T follicular helper cell (primary cell): ENCODE results near the gene YIPF6.
"Not testable (repeated sequence)": the region's sequence is repeated elsewhere in the genome, so short reads cannot be mapped to it uniquely, and the experiment has no call there.

Source experiments
- DNase-seq: peaks from one replicate; pipeline ENCODE4 v3.0.0-alpha.2; 2020; ENCODE audit warnings: low read depth

Gene YIPF6

DNA sequence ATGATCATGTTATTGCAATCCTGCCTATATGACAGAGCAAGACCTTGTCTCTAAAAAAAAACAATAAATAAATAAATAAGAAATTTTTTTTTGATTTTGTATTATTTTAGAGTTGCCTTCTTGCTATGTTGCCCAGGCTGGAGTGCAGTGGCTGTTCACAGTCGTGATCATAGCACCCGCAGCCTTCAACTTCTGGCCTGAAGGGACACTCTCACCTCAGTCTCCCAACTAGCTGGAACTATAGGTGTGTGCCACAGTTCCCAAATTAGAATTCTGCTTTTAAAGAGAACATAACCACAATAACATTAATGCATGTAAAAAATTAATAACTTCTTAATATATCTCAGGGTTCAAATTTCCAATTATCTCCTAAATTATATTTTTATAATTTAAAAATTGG lies 7.8 kb downstream of the YIPF6 start:
- no peak for DNase-seq

DNA sequence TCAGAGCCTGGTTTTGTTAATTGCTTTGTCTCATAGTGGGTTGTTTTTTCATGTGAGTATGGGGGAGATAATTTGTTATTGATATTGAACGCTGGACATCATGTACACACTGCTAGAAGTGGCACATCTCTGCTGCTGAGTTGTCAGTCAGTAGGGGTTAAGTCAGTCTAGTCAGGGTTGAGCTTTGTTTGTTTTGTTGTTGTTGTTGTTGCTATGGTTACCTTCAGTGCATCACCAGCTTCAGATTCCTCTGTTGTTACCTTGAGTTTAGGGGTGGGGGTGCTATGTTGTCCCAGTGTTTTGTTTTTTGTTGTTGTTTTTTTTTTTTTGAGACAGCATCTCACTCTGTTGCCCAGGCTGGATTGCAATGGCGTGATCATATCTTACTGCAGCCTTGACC lies 9.9 kb downstream of the YIPF6 start:
- DNase-seq: no peak

DNA sequence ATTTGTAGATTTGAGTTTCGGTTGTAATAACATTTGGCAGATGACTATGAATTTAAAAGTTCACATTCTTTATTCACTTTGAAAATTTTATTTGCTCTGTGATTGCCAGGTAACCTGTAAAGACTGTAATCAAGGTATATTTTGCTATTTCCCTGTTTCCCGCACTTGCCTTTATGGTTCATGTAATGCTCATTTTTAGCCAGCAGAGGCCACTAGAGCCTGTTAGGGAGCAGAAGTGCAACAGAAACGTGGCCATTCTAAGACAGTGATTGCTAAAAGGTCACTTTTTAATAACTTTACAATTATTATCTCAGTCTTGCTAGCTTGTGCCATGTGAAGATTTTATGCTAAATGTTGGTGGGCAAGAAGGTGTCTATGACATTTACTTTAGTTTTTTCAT lies 12.4 kb downstream of the YIPF6 start:
- DNase-seq: no peak

DNA sequence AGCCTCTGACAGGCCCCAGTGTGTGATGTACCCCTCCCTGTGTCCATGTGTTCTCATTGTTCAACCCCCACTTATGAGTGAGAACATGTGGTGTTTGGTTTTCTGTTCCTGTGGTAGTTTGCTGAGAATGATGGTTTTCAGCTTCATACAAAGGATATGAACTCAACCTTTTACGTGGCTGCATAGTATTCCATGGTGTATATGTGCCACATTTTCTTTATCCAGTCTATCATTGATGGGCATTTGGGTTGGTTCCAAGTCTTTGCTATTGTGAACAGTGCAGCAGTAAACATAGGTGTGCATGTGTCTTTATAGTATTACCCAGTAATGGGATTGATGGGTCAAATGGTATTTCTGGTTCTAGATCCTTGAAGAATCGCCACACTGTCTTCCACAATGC lies 25.8 kb downstream of the YIPF6 start:
- DNase-seq: not testable (repeated sequence)

DNA sequence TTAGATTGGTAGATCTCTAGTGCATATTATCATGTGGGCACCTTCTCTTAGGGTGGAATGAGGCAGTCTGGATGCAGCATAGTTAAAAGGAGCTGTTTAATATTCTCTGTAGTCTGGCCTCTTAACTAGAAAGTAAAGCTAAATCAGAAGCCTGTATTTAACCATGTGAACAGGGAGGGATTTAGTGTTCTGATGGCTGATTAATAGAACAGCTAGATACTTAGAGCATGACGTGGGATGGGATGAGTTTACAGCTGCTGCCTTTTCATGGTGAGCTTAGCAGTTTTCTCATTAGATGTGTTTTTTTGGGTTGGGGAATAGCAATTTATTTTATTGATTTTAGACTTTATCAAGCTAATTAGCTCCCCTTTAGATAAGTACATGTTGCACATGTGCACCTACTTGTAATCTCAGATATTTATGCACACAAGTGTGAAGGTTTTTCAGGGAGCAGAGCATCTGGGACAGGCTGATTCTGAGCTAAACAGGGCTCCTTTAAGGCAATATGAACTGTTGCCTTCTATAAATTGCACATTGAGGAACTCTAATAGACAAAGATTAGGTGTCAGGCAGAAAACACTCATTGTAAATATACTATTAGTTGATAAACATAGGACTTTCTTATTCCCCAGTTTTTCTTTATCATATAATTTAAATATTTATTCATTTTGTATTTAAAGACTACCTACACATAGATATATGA lies 34.1 kb downstream of the YIPF6 start:
- no peak for DNase-seq

DNA sequence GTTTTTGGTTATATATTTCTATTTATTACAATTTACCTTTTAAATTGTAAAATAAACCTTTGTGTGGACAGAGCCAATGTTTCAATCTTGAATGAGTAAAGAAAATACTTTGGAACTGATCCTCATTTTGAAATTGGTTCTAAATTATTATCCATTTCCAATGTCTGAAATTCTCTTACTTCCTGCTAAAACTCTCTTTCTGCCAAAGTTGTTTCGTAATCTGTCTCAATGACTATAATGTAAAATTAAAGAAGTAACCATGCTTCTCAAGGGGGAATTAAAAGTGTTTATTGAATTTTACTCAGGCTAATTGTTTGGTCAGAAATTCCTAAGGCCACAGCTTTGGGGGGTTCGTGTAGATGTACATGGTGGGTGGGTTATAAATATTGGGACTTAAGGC lies 34.8 kb downstream of the YIPF6 start:
- no peak for DNase-seq

DNA sequence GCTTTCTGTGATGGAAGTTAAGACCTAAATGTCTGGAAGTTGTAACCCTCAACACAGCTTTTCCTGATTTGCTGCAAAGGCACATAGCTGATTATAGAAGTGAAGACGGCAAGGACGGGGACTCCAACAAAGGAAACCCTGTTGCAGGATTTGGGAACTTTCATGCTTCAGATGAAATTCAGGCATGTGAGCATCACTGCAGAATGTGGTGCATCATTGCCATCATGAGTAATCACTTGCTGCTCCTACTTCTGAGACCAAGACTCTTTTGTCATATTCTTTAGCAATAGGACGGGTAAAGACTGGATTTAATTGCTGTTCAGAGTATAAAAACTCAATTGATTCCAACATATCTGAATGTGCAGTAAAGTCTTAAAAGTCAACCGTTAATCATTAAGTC lies 35.8 kb downstream of the YIPF6 start:
- no peak for DNase-seq

DNA sequence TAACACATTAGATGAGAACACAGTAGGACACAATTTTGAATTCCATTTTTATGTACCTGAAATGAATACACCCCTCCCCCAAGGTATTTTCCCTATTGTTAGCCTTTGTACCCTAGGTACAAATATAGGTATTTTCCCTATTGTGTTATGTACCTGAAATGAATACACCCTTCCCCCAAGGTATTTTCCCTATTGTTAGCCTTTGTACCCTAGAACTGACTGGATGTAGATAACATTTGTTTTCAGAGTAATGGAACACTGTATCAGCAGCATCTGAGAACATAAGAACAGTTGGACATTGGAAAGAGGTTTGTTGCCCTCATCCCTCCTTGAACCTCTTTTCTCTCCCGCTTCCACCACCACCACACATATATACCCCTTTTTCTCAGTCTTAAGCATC lies 37.6 kb downstream of the YIPF6 start:
- DNase-seq: no peak

DNA sequence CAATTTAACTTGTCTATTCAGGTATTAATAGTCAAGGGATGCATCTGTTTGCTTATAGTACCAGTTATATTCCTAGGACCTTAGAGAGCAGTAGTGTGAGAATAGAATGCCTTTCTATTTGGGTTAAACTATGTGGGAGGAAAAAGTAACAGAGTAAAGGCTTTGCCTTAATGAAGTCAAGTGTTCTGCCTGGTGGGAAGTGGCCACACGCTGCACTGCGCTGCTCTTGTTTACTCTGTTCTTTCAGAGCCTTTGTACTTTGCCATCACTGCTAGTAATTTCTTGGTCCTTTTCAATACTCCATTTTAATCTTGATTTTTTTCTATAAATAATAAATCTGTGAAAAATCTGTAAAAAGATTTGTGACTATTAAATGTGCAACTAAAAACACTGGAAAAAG lies 38.0 kb downstream of the YIPF6 start:
- DNase-seq: no peak

DNA sequence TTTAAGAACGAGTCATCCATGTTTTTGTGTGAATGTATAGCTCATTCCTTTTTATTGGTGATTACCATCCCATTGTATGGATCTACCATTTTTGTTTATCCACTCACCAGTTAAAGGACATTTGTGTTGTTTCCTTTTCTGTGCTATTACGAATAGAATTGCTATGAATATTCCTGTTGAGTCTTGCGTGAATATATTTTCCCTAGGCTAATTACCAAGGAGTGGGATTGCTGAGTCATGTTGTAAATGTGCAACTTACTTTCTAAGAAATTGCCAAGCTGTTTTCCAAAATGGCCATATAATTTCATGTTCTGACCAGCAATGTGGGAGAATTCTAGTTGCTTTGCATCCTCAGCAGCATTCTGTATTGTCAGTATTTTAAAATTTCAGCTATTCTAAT lies 51.3 kb downstream of the YIPF6 start:
- DNase-seq: no peak

DNA sequence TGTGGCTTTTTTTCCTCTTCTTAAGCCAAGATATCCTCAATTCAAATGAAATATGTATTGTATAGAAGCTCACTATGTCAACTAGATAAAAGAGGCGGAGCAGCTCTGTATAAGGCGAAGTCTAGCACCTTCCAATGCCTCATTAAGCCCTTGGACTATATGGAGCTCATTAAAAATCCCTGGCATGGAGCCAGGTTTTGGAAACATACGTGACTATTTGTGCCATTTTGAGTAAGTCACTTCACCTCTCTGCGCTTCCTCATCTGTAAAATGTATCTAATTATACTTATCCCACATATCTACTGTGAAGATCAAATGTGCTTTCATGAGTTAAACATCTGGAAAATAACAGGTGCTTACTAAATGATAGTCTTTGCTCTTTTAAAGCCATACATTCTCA lies 57.2 kb downstream of the YIPF6 start:
- DNase-seq: no peak

DNA sequence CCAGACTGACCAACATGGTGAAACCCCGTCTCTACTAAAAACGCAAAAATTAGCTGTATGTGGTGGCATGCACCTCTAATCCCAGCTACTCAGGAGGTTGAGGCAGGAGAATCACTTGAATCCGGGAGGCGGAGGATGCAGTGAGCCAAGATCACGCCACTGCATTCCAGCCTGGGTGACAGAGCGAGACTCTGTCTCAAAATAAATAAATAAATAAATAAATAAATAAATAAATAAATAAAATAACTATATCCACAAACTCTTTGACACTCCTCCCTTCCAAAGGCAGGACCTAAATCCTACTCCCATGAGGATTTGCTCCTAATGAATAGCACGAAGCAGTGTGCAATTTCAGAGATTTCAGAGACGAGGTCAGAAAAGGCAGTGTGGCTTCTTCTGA lies 58.3 kb downstream of the YIPF6 start:
- not testable (repeated sequence) for DNase-seq

DNA sequence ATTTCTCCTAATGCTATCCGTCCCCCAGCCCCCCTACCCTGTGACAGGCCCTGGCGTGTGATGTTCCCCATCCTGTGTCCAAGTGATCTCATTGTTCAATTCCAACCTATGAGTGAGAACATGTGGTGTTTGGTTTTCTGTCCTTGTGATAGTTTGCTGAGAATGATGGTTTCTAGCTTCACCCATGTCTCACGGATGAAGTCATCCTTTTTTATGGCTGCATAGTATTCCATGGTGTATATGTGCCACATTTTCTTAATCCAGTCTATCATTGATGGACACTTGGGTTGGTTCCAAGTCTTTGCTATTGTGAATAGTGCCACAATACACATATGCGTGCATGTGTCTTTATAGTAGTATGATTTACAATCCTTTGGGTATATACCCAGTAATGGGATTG lies 61.1 kb downstream of the YIPF6 start:
- DNase-seq: not testable (repeated sequence)

DNA sequence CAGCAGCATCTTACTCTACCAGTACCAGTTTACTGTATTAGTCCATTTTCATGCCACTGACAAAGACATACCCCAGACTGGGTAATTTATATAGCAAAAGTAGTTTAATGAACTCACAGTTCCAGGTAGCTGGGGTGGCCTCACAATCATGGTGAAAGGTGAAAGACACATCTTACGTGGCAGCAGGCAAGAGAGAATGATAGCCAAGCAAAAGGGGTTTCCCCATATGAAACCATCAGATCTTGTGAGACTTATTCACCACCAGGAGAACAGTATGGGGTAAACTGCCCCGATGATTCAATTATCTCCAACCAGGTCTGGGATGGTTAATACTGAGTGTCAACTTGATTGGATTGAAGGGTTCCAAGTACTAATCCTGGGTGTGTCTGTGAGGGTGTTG lies 69.3 kb downstream of the YIPF6 start:
- DNase-seq: no peak

DNA sequence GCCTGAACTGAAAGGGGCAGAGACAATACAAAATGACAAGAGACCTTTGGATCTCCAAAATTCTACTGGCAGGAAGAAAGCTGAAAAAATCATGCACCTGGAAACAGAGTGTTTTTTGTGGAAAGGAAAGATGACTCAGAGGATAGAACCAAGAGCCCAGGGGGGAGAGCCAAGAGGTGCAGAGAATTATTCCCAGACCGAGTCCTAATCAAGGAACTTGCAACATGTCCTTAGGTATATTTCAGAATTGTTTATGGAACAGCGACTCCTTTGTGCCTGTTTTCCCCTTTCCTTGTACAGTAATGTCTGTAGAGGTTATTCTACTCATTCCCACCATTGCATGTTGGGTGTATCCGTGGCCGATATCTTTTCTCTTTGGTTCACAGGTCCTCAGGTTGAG lies 71.7 kb downstream of the YIPF6 start:
- DNase-seq: no peak

DNA sequence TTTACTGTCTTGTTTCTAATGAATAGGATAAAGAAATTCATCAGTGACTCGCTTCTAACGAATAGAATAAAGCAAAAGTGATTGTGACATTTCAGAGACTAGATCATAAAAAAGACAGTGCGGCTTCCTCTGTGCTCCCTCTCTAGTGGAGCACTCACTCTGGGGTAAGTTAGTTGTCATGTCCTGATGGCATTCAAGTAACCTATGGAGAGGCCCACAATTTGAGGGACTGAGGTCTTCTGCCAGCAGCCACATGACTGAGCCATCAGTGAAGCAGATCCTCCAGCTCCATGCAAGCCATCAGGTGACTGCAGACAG lies 72.4 kb downstream of the YIPF6 start:
- DNase-seq: no peak

DNA sequence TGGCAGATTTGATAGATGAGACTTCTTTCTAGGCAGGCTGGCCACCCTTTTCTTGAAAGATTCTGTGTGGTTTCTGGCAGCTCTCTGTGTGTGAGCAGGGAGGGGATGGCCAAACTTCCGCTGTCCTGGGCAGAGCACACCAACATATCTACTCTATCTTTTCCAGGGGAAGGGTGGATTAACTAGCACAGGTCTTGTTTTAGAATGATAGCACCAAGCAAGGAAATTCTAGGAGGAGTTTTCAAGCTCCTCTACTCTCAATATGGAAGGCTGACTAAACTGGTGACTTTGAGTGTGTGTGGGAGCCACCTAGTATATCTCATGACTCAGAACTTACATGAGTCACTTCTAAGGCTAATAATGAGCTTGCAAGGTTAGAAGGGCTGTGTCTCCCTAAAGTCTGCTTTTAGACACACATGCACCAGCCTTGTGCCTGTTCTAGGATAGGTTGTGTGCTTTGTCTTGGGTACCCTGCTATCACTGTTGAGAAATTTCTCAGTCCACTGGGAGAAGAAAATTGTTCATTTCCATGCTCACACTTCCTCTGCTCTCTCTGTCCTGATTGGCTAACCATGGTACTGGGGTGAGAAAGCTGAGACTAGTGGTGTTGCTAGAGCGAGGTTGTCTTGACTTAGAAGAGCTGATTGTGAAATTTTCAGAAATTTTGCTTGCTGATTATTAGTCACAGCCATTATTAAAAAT lies 72.9 kb downstream of the YIPF6 start:
- no peak for DNase-seq

DNA sequence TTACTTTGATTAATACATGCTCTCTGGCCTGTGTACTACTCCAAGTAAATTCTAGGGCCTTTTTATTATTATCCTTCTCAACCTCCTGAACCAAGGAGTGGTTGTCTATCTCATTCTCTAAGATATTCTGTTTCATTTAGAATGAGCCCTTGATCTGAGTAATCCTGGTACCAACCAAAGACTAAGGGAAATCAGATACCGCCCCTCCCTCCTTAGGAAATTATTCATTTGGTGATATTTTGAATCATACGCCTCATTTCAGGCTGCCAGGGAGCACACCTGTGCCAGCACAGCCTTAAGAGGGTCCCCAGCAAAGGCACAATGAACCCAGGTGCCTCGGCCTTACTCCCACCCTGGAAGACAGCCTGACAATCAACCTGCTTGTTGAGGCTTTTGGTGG lies 75.4 kb downstream of the YIPF6 start:
- no peak for DNase-seq

DNA sequence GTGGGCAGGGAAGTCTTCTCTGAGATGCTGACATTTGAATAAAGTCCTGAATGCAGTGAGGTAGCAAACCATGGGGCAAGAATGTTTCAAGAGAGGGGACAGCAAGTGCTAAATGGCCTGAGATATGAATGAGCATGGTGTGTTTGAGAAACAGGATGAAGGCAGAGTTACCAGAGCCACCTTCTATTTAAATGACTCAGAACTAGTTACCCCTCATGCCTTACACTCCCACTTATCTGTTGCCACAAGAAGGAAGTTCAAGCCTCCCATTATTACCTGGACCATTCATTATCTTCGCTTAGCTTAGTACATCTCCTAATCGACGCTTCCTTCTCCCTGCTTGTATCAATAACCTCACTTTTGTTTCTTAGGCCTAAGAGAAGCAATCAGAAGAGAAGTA lies 81.0 kb downstream of the YIPF6 start:
- DNase-seq: no peak

DNA sequence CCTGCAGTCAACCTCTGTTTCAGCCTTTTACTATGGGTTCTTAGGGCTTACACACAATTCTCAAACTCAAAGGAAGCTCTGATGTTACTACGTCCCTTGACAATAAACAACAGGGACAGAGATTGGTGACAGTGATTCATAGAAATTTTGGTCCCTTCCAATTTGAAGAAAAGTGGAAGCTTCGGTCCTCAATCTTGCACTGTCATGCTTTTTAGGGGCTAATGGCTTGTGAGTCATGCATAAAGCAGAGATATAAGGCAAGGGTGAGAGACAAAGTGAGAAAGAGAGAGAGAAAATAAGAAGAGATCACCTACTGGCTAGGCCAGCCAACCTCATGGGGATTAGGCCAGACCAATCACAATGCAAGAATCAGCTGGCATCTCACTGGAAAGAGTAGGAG lies 85.4 kb downstream of the YIPF6 start:
- no peak for DNase-seq
